Osteoblast (primary cell): ENCODE measurements around the gene PRRC2A. TPM values are rescaled to one million over a fixed set of nuclear protein-coding genes. Genes with fewer than 3 reads are reported as not detected.

Source experiments
- DNase-seq: peaks from one replicate; pipeline ENCODE4 v3.0.0; 2011; ENCODE audit warnings: low spot score, mixed read lengths; ENCODE audit not compliant: insufficient read length; ENCODE audit errors: missing footprints
- H2AFZ ChIP-seq: 2 replicates; pipeline ENCODE4 v1.6.0; 2011; ENCODE audit warnings: mild to moderate bottlenecking, low read length
- H3K27ac ChIP-seq: 2 replicates; pipeline ENCODE4 v1.5.1; 2011; ENCODE audit warnings: mild to moderate bottlenecking, low read depth, low read length, moderate library complexity
- H3K27me3 ChIP-seq: 2 replicates; pipeline ENCODE4 v1.6.0; 2012; ENCODE audit warnings: mild to moderate bottlenecking, control low read depth, inconsistent platforms, low read length, moderate library complexity; ENCODE audit not compliant: insufficient read depth
- H3K36me3 ChIP-seq: 2 replicates; pipeline ENCODE4 v1.5.1; 2011; ENCODE audit warnings: mild to moderate bottlenecking, low read length, control low read depth, moderate library complexity; ENCODE audit not compliant: insufficient read depth
- H3K4me1 ChIP-seq: 2 replicates; pipeline ENCODE4 v1.5.1; 2011; ENCODE audit warnings: mild to moderate bottlenecking, low read length, control low read depth, moderate library complexity; ENCODE audit not compliant: insufficient read depth
- H3K4me2 ChIP-seq: 2 replicates; pipeline ENCODE4 v1.6.0; 2011; ENCODE audit warnings: mild to moderate bottlenecking, low read length; ENCODE audit not compliant: insufficient read depth
- H3K4me3 ChIP-seq: fragments of 200-600 bp; sonication (generic); 3 replicates; pipeline ENCODE4 v1.5.1; 2012; ENCODE audit warnings: mild to moderate bottlenecking, low read length, inconsistent platforms; ENCODE audit not compliant: insufficient read depth
- H3K79me2 ChIP-seq: 2 replicates; pipeline ENCODE4 v1.6.0; 2012; ENCODE audit warnings: mild to moderate bottlenecking, low read length, control low read depth, inconsistent platforms; ENCODE audit not compliant: insufficient read depth
- H3K9me3 ChIP-seq: 2 replicates; pipeline ENCODE4 v1.5.1; 2011; ENCODE audit warnings: low read depth, low read length, control low read depth
- H4K20me1 ChIP-seq: 2 replicates; pipeline ENCODE4 v1.6.0; 2012; ENCODE audit warnings: mild to moderate bottlenecking, low read length, control low read depth; ENCODE audit not compliant: insufficient read depth
- CTCF ChIP-seq: IDR thresholded peaks from 2 replicates; pipeline ENCODE4 v1.5.1; 2011; ENCODE audit warnings: mild to moderate bottlenecking, low read depth, low read length, moderate library complexity; ENCODE audit errors: extremely low read depth
- total RNA-seq: library from RNA; depleted of rRNA; stranded (reverse); fragments of >200 nt; gene quantifications from 2 replicates; pipeline ENCODE4 v1.2.3, GENCODE V29; 2012

Gene PRRC2A
- total RNA-seq, 1 donor: 49.2 TPM

GRCh38 chr6:31597006-31597405 lies 23.5 kb upstream of the PRRC2A start:
- peak; percentile 53 for DNase-seq
- TF ChIP-seq CTCF: peak; percentile 46
- H3K27ac ChIP-seq: no peak overlapping the region
- H3K9me3 ChIP-seq: no peaks in the 10 kb centered on the region
- no peaks in the 10 kb centered on the region for H3K4me1 ChIP-seq
- no peak overlapping the region for H3K4me2 ChIP-seq
- H2AFZ ChIP-seq: no peak overlapping the region
- H3K36me3 ChIP-seq: no peaks in the 10 kb centered on the region
- H3K79me2 ChIP-seq: no peaks in the 10 kb centered on the region
- H4K20me1 ChIP-seq: no peaks in the 10 kb centered on the region
- H3K27me3 ChIP-seq: no peaks in the 10 kb centered on the region
- H3K4me3 ChIP-seq: no peak overlapping the region

GRCh38 chr6:31607317-31607716 lies 13.2 kb upstream of the PRRC2A start:
- Histone ChIP-seq H3K27me3 (no peaks in the 10 kb centered on the region), H3K27ac (no peak overlapping the region), H3K4me1 (no peaks in the 10 kb centered on the region), H3K4me3 (no peak overlapping the region), H3K9me3 (no peaks in the 10 kb centered on the region), H4K20me1 (no peaks in the 10 kb centered on the region), H3K36me3 (no peaks in the 10 kb centered on the region), H2AFZ (no peak overlapping the region), H3K4me2 (no peak overlapping the region), H3K79me2 (no peaks in the 10 kb centered on the region)
- no peak for DNase-seq
- no peak for TF ChIP-seq CTCF

GRCh38 chr6:31609519-31610406 lies 10.8 kb upstream of the PRRC2A start:
- Histone ChIP-seq H3K79me2 (no peaks in the 10 kb centered on the region), H4K20me1 (no peaks in the 10 kb centered on the region), H3K4me1 (no peaks in the 10 kb centered on the region), H3K9me3 (no peaks in the 10 kb centered on the region), H3K4me3 (no peak overlapping the region), H3K36me3 (no peaks in the 10 kb centered on the region), H3K27ac (no peak overlapping the region), H2AFZ (no peak overlapping the region), H3K27me3 (no peaks in the 10 kb centered on the region), H3K4me2 (no peak overlapping the region)
- peak; percentile 52 for DNase-seq
- no peak for TF ChIP-seq CTCF

GRCh38 chr6:31610968-31611367 lies 9.5 kb upstream of the PRRC2A start:
- H3K27me3 ChIP-seq: no peaks in the 10 kb centered on the region
- no peak overlapping the region for H2AFZ ChIP-seq
- no peak overlapping the region for H3K27ac ChIP-seq
- H3K4me1 ChIP-seq: no peaks in the 10 kb centered on the region
- no peaks in the 10 kb centered on the region for H4K20me1 ChIP-seq
- no peaks in the 10 kb centered on the region for H3K79me2 ChIP-seq
- H3K4me3 ChIP-seq: no peak overlapping the region
- H3K9me3 ChIP-seq: no peaks in the 10 kb centered on the region
- peak; percentile 78 for DNase-seq
- H3K36me3 ChIP-seq: no peaks in the 10 kb centered on the region
- H3K4me2 ChIP-seq: no peak overlapping the region
- TF ChIP-seq CTCF: no peak
